SK-N-SH (cell line): ENCODE data around the gene CUL7. TPM values are rescaled to one million over a fixed set of nuclear protein-coding genes. Genes with fewer than 3 reads are reported as not detected.
"Not testable (repeated sequence)": the region's sequence is repeated elsewhere in the genome, so short reads cannot be mapped to it uniquely, and the experiment has no call there.

Source experiments
- CTCF ChIA-PET: fragments of 300-600, 350-600 bp; formaldehyde crosslinking; extraction: SDS; loops from one replicate; lab custom pipeline; 2021; lab: Yijun Ruan, JAX
- POLR2A ChIA-PET: fragments of 350-600 bp; sonication (Branson Sonifier 250); formaldehyde crosslinking; extraction: SDS; loops from one replicate; lab custom pipeline; 2020; ENCODE audit warnings: antibody characterized with exemption, inconsistent platforms; lab: Yijun Ruan, JAX
- DNase-seq: peaks from one replicate; pipeline ENCODE4 v3.0.0; 2012
- H2AFZ ChIP-seq: fragments of 200-600 bp; sonication (generic); 2 replicates; pipeline ENCODE4 v1.8.1; 2016; ENCODE audit warnings: antibody characterized with exemption, mild to moderate bottlenecking, low read depth
- H3F3A ChIP-seq: fragments of 200-600 bp; sonication (generic); replicated peaks from 2 replicates; pipeline ENCODE3; 2016; ENCODE audit warnings: antibody characterized with exemption, mild to moderate bottlenecking; ENCODE audit not compliant: insufficient read depth
- H3K27ac ChIP-seq, 2 experiments: fragments of 200-500 bp in 1 of 2; fragments of 200-600 bp in 1 of 2; sonication (Bioruptor generic) in 1 of 2; sonication (generic), shearing (Covaris generic) in 1 of 2; 2 replicates each; pipeline versions ENCODE4 v1.5.1 to v1.6.1; 2014 to 2016; ENCODE audit warnings: low read depth in 2 of 2, inconsistent platforms in 1 of 2, low read length in 1 of 2, mild to moderate bottlenecking in 1 of 2, mixed read lengths in 1 of 2
- H3K27me3 ChIP-seq: fragments of 200-600 bp; sonication (generic), shearing (Covaris generic); 2 replicates; pipeline ENCODE4 v1.6.1; 2016; ENCODE audit warnings: mixed run types; ENCODE audit not compliant: insufficient read depth
- H3K36me3 ChIP-seq, 2 experiments: fragments of 200-500 bp in 1 of 2; fragments of 200-600 bp in 1 of 2; sonication (Bioruptor generic) in 1 of 2; sonication (generic) in 1 of 2; replicated peaks in 1 of 2; 2 replicates each; pipeline versions ENCODE3 to v1.5.1; 2014 to 2016; ENCODE audit warnings: low read length in 1 of 2, mild to moderate bottlenecking in 1 of 2; ENCODE audit not compliant: insufficient read depth in 2 of 2, control insufficient read depth in 1 of 2
- H3K4me1 ChIP-seq, 2 experiments: fragments of 200-500 bp in 1 of 2; fragments of 200-600 bp in 1 of 2; sonication (Bioruptor generic) in 1 of 2; sonication (generic), shearing (Covaris generic) in 1 of 2; 2 replicates each; pipeline versions ENCODE4 v1.5.1 to v1.6.1; 2014 to 2016; ENCODE audit warnings: low read depth in 1 of 2, low read length in 1 of 2, mixed run types in 1 of 2; ENCODE audit not compliant: insufficient read depth in 2 of 2, control insufficient read depth in 1 of 2
- H3K4me2 ChIP-seq: fragments of 200-600 bp; sonication (generic), shearing (Covaris generic); 2 replicates; pipeline ENCODE4 v1.6.1; 2017; ENCODE audit warnings: mixed run types
- H3K4me3 ChIP-seq, 2 experiments: fragments of 200-500 bp in 1 of 2; fragments of 200-600 bp in 1 of 2; sonication (Bioruptor generic) in 1 of 2; sonication (generic), shearing (Covaris generic) in 1 of 2; 2 replicates each; pipeline versions ENCODE4 v1.5.1 to v1.8.1; 2014 to 2016; ENCODE audit warnings: low read depth in 2 of 2, inconsistent platforms in 1 of 2, low read length in 1 of 2, mild to moderate bottlenecking in 1 of 2, mixed read lengths in 1 of 2, moderate library complexity in 1 of 2
- H3K79me2 ChIP-seq: fragments of 200-600 bp; sonication (generic); 2 replicates; pipeline ENCODE4 v1.8.1; 2017; ENCODE audit warnings: mild to moderate bottlenecking; ENCODE audit not compliant: insufficient read depth
- H3K9ac ChIP-seq: fragments of 200-600 bp; sonication (generic); 2 replicates; pipeline ENCODE4 v1.6.1; 2017; ENCODE audit warnings: mixed run types
- H3K9me2 ChIP-seq: fragments of 200-600 bp; sonication (generic); 2 replicates; pipeline ENCODE4 v1.6.1; 2017; ENCODE audit warnings: mixed run types
- H3K9me3 ChIP-seq: fragments of 200-600 bp; sonication (generic); 2 replicates; pipeline ENCODE4 v1.6.1; 2017; ENCODE audit warnings: mixed run types, mild to moderate bottlenecking, moderate library complexity
- H4K20me1 ChIP-seq: fragments of 200-600 bp; sonication (generic); 2 replicates; pipeline ENCODE4 v1.6.1; 2017; ENCODE audit warnings: mild to moderate bottlenecking, mixed run types; ENCODE audit not compliant: insufficient read depth
- CTCF ChIP-seq: fragments of 200-600 bp; sonication (generic); IDR thresholded peaks from 2 replicates; pipeline ENCODE4 v1.6.1; 2017; ENCODE audit warnings: antibody characterized with exemption, mild to moderate bottlenecking, moderate library complexity
- ELF1 ChIP-seq: IDR thresholded peaks from 2 replicates; pipeline ENCODE4 v1.4.0; 2012
- EP300 ChIP-seq, 2 experiments: IDR thresholded peaks; 2 replicates each; pipeline versions ENCODE4 v1.4.0 to v1.6.1; 2012; ENCODE audit warnings: borderline replicate concordance in 1 of 2, low read depth in 1 of 2, low read length in 1 of 2
- FOSL2 ChIP-seq: IDR thresholded peaks from 2 replicates; pipeline ENCODE4 v1.4.0; 2012; ENCODE audit warnings: low read depth, mild to moderate bottlenecking, moderate library complexity, borderline replicate concordance
- FOXJ3 ChIP-seq: sonication (generic); formaldehyde crosslinking; IDR thresholded peaks from 2 replicates; pipeline ENCODE4 v1.5.1; 2020; ENCODE audit warnings: mild to moderate bottlenecking, missing genetic modification reagents
- FOXM1 ChIP-seq: IDR thresholded peaks from 2 replicates; pipeline ENCODE4 v1.4.0; 2012; ENCODE audit warnings: low read depth, mild to moderate bottlenecking
- GABPA ChIP-seq: IDR thresholded peaks from 2 replicates; pipeline ENCODE4 v1.4.0; 2012; ENCODE audit warnings: low read depth, mild to moderate bottlenecking
- GATA2 ChIP-seq: sonication (generic); formaldehyde crosslinking; IDR thresholded peaks from 2 replicates; pipeline ENCODE4 v1.5.0; 2020; ENCODE audit warnings: mild to moderate bottlenecking, missing genetic modification reagents
- IRF3 ChIP-seq: fragments of 150-350 bp; IDR thresholded peaks from 2 replicates; pipeline ENCODE4 v1.6.1; 2016; ENCODE audit warnings: mild to moderate bottlenecking, low read depth, low read length
- JUND ChIP-seq: IDR thresholded peaks from 2 replicates; pipeline ENCODE4 v1.4.0; 2012
- MAX ChIP-seq: IDR thresholded peaks from 2 replicates; pipeline ENCODE4 v1.4.0; 2012; ENCODE audit warnings: low read depth
- MEF2A ChIP-seq: IDR thresholded peaks from 2 replicates; pipeline ENCODE4 v1.4.0; 2012; ENCODE audit warnings: low read depth, borderline replicate concordance
- NFIC ChIP-seq: IDR thresholded peaks from 2 replicates; pipeline ENCODE4 v1.4.0; 2012; ENCODE audit warnings: borderline replicate concordance
- POLR2AphosphoS5 ChIP-seq: IDR thresholded peaks from 2 replicates; pipeline ENCODE4 v1.6.1; 2012; ENCODE audit warnings: low read depth, low read length
- RCOR1 ChIP-seq: fragments of 150-350 bp; IDR thresholded peaks from 2 replicates; pipeline ENCODE4 v1.6.1; 2017; ENCODE audit warnings: antibody characterized with exemption, low read length
- RFX5 ChIP-seq: IDR thresholded peaks from 2 replicates; pipeline ENCODE4 v1.6.1; 2012; ENCODE audit warnings: mild to moderate bottlenecking, improper control_type of control experiment, low read length
- SIN3A ChIP-seq: IDR thresholded peaks from 2 replicates; pipeline ENCODE4 v1.6.1; 2012; ENCODE audit warnings: low read depth, mild to moderate bottlenecking, low read length, moderate library complexity, borderline replicate concordance
- SMC3 ChIP-seq: IDR thresholded peaks from 2 replicates; pipeline ENCODE4 v1.6.1; 2012; ENCODE audit warnings: low read depth, low read length, improper control_type of control experiment
- TAF1 ChIP-seq: IDR thresholded peaks from 2 replicates; pipeline ENCODE4 v1.6.1; 2012; ENCODE audit warnings: low read depth, mild to moderate bottlenecking, low read length, moderate library complexity, borderline replicate concordance
- USF2 ChIP-seq: fragments of 150-350 bp; IDR thresholded peaks from 2 replicates; pipeline ENCODE4 v1.6.1; 2017; ENCODE audit warnings: antibody characterized with exemption, low read length, low read depth, borderline replicate concordance
- WGBS: methylation state at CpG from one replicate; pipeline ENCODE4 v1.1.6; 2017; ENCODE audit warnings: low lambda C conversion rate; 5-methylcytosine and 5-hydroxymethylcytosine counted together
- polyA plus RNA-seq, 3 experiments: library from polyadenylated mRNA; depleted of rRNA; stranded (reverse); fragments of >200 nt; gene quantifications; 2 replicates each; pipeline ENCODE4 v1.2.3, GENCODE V29; 2012

CUL7 gene
- polyA plus RNA-seq, 1 of the 3 experiments (the other 2 are of a cell fraction) = 46.9 TPM

- CTCF ChIA-PET = interaction anchor here (1.1 to 2.5 kb wide), 2 partner anchors 10 to 138 kb away, joined by 3 to 10 read pairs; no protein-coding TSS in a partner anchor
- DNase-seq = no peak
- H3K4me3 ChIP-seq = no peak overlapping the region
- H3K9me2 ChIP-seq = no peaks in the 10 kb centered on the region
- peaks cover 11% of the 10 kb centered on the region for H3F3A ChIP-seq
- no peaks in the 10 kb centered on the region for H3K9me3 ChIP-seq
- no peak overlapping the region for H3K27ac ChIP-seq
- peaks cover 5% of the 10 kb centered on the region; the same call in 1 of the 2 replicates for H3K79me2 ChIP-seq
- H2AFZ ChIP-seq = no peak overlapping the region
- POLR2A ChIA-PET = interaction anchor here (0.6 to 0.8 kb wide), 2 partner anchors 22 to 35 kb away, joined by 3 read pairs; partner anchors contain the start of gene PPP2R5D
- no peaks in the 10 kb centered on the region for H3K27me3 ChIP-seq
- H4K20me1 ChIP-seq = no peaks in the 10 kb centered on the region
- H3K36me3 ChIP-seq = peaks cover 33 to 39% of the 10 kb centered on the region in 2 experiments
- WGBS = 84% methylated on average over 5 of the region's 5 CpGs
- no peak overlapping the region for H3K9ac ChIP-seq
- no peak for TF ChIP-seq FOXJ3
- H3K4me1 ChIP-seq = no peaks in the 10 kb centered on the region
- no peak overlapping the region for H3K4me2 ChIP-seq
Measured at GRCh38 chr6:43005844-43006243, 47.8 kb downstream of the CUL7 start.

- no peaks in the 10 kb centered on the region for H3K4me1 ChIP-seq
- H3K9ac ChIP-seq = no peak overlapping the region
- ChIA-PET CTCF (interaction anchor here (0.6 kb wide), 1 partner anchor 351 kb away, joined by 3 read pairs; no protein-coding TSS in a partner anchor), POLR2A (interaction anchor here (1.8 kb wide), 1 partner anchor 15 kb away, joined by 4 read pairs; no protein-coding TSS in a partner anchor)
- H3F3A ChIP-seq = peaks cover 5% of the 10 kb centered on the region
- H3K79me2 ChIP-seq = peaks cover 18% of the 10 kb centered on the region; the same call in 1 of the 2 replicates
- H3K27ac ChIP-seq = no peak overlapping the region
- H3K36me3 ChIP-seq = peaks cover 9 to 15% of the 10 kb centered on the region in 2 experiments
- TF ChIP-seq MEF2A = no peak
- TF ChIP-seq FOSL2 = no peak
- TF ChIP-seq POLR2AphosphoS5 = no peak
- TF ChIP-seq FOXM1 = no peak
- no peak for TF ChIP-seq EP300 (IDR thresholded peaks at IDR 0.05; ENCODE audit: borderline replicate concordance in 1 of 2, low read depth in 1 of 2, low read length in 1 of 2)
- no peak for TF ChIP-seq NFIC
- TF ChIP-seq TAF1 = no peak
- no peak for TF ChIP-seq ELF1
- TF ChIP-seq RFX5 = no peak
- TF ChIP-seq SMC3 = no peak
- TF ChIP-seq SIN3A = no peak
- TF ChIP-seq JUND = no peak
- no peak for TF ChIP-seq MAX
- no peak for TF ChIP-seq IRF3
- TF ChIP-seq FOXJ3 = no peak
- no peak for TF ChIP-seq RCOR1
- TF ChIP-seq USF2 = no peak
- TF ChIP-seq GABPA = no peak
- TF ChIP-seq GATA2 (CRISPR knock-in tag) = no peak
- no peak for TF ChIP-seq CTCF
- H3K4me2 ChIP-seq = no peak overlapping the region
- H3K4me3 ChIP-seq = no peak overlapping the region
- DNase-seq = no peak
- WGBS = 96% methylated on average over 8 of the region's 8 CpGs
- H2AFZ ChIP-seq = no peak overlapping the region
- no peaks in the 10 kb centered on the region for H3K9me3 ChIP-seq
- H3K27me3 ChIP-seq = no peaks in the 10 kb centered on the region
- no peaks in the 10 kb centered on the region for H4K20me1 ChIP-seq
- H3K9me2 ChIP-seq = no peaks in the 10 kb centered on the region
Measured at GRCh38 chr6:43001843-43002242, 51.8 kb downstream of the CUL7 start.

- 97% methylated on average over 8 of the region's 9 CpGs for WGBS
- CTCF ChIA-PET = interaction anchor here (1.1 to 2.0 kb wide), 2 partner anchors 10 to 97 kb away, joined by 4 to 7 read pairs; no protein-coding TSS in a partner anchor
Measured at GRCh38 chr6:42998205-42998604, 55.4 kb downstream of the CUL7 start.

More at GRCh38 chr6:42998205-42998604, 55.4 kb downstream of the CUL7 start:
- not testable (repeated sequence) for H3F3A ChIP-seq, H3K27ac ChIP-seq, H3K9me3 ChIP-seq, H3K9me2 ChIP-seq, H3K9ac ChIP-seq, H3K4me1 ChIP-seq, H3K36me3 ChIP-seq, H3K27me3 ChIP-seq, H2AFZ ChIP-seq, H4K20me1 ChIP-seq, H3K4me3 ChIP-seq, DNase-seq, H3K4me2 ChIP-seq
- peaks cover 18% of the 10 kb centered on the region; the same call in 1 of the 2 replicates for H3K79me2 ChIP-seq
- POLR2A ChIA-PET = interaction anchor here (0.6 kb wide), 1 partner anchor 98 kb away, joined by 3 read pairs; no protein-coding TSS in a partner anchor
